Measurements from ENCODE around the gene MYO5C. TPM values are rescaled to one million over a fixed set of nuclear protein-coding genes. Genes with fewer than 3 reads are reported as not detected.
"Not testable (repeated sequence)": the region's sequence is repeated elsewhere in the genome, so short reads cannot be mapped to it uniquely, and the experiment has no call there.

The MYO5C gene
- total RNA-seq, 2 donors from 2014 or later, result 1.0 to 1.1 TPM

DNA sequence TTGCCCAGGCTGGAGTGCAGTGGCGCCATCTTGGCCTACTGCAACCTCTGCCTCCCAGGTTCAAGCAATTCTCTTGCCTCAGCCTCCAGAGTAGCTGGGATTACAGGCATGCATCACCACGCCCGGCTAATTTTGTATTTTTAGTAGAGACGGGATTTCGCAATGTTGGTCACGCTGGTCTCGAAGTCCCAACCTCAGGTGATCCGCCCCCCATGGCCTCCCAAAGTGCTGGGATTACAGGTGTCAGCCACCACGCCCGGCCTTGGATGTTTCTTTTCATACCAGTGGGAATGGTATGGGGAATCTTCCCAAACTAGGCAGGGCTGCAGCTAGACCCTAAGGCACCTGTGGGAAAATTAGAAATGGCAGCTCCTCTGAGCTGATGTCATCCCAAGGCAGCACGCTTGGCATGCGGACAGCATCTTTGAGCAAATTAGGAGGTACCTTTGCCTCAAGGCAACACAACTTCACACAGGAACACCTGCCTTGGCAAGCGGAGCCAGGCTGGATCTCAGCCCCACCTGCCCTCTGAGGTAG lies 56.5 kb downstream of the MYO5C start:
- not testable (repeated sequence) for H3K9me3 Mint-ChIP-seq; DNase-seq (ENCODE audit: low spot score in 2 of 2)

DNA sequence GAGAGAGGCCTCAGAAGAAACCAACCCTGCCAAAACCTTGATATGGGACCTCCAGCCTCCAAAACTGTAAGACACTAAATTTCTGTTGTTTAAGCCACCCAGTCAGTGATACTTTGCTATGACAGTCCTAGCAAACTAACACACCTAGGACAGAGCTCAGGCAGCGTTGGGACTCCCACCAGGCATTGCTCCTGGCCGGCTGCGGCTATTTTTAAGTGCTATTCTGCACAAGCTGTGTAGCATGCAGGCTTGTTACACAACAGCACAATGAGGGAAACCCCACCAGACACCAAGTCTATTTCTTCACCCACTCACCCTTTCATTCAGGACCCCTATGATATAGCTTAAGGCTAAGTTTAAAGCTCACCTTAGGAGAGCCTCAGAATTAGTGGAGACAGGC lies 57.5 kb downstream of the MYO5C start:
- H3K9me3 Mint-ChIP-seq, result no peaks in the 10 kb centered on the region
- ATAC-seq, result no peak
- DNase-seq (ENCODE audit: low spot score in 2 of 2), result no peak
- H3K27ac Mint-ChIP-seq, result no peak overlapping the region
- H3K36me3 Mint-ChIP-seq, result peaks cover 0 to 10% of the 10 kb centered on the region in 2 donors

More for the DNA sequence above, 56.5 kb downstream of the MYO5C start:
- H3K27ac Mint-ChIP-seq, H3K36me3 Mint-ChIP-seq, ATAC-seq: not testable (repeated sequence)

GRCh38 chr15:52236013-52236412 lies 59.6 kb downstream of the MYO5C start:
- DNase-seq (ENCODE audit: low spot score in 2 of 2) (no peak), ATAC-seq (peak in 1 of 2 donors; percentile 50)
- H3K36me3 Mint-ChIP-seq, result peaks cover 0 to 10% of the 10 kb centered on the region in 2 donors
- peak overlapping the region in 1 of 2 donors; percentile 46 for H3K27ac Mint-ChIP-seq
- no peaks in the 10 kb centered on the region for H3K9me3 Mint-ChIP-seq

DNA sequence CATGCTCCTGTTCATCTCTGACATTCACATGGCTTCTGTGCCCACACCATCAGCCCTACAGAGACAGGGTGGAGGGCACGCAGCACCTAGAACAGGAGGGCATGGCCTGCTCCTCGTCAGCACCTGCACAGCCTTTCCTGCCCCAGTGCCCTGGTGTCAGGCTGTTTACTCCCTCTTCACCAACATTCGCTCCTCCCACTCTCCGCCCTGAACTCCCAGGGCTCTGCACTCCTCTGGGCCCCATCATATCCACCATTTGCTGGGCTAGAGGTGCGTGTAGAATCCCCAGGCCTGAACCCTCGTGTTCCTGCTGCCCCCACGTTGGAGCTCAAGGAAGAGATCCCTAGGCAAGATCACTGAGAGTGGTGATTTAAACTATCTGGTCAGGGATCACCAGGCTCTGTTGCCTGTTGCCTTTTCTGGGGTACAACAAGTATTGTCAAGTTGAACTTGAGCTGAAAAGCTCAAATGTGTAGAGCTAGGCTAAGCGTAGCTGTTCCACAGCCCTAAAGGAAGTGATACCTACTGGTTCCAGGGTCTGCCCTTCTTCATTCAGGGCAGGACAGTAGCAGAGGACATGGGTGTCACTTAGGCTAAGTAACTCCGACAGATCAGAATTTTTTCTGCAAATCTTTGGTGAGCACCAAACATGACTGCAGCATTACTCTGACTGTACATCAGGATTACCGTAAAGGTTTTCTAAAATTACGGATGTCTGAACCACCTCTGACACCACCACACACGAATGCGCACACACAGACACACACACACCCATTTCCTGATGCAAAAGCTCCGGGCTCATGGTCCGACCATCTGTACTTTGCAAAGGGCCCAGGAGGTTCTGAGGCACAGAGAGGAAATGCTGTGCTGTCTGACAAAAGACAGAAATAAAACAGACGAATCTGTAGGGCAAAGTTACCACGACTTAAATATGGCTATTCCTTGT lies 60.7 kb downstream of the MYO5C start:
- Mint-ChIP-seq H3K27ac (peak overlapping the region; percentile 84 to 87), H3K36me3 (peaks cover 0 to 10% of the 10 kb centered on the region in 2 donors), H3K9me3 (no peaks in the 10 kb centered on the region)
- DNase-seq (ENCODE audit: low spot score in 2 of 2) (no peak), ATAC-seq (peak; percentile 61 to 62)

DNA sequence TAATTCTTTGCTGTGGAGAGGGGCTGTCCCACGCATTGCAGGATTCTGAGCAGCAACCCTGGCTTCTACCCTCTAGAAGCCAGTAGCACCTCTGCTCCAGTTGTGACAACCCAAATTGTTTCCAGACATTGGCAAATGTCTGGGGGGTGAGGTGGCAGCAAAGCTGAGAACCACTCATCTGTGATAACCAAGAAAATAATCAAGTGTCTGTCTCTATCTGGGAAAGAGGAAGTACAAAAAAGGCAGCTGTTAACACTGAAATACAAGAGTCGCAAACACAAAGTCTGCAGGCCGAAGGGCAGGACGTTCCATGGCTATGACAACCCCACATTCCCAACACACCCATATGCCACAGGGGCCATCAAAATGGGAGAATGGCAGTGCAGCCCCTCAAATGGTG lies 62.2 kb downstream of the MYO5C start:
- Mint-ChIP-seq H3K36me3 (peaks cover 0 to 10% of the 10 kb centered on the region in 2 donors), H3K27ac (peak overlapping the region in 1 of 2 donors; percentile 84), H3K9me3 (no peaks in the 10 kb centered on the region)
- ATAC-seq (no peak), DNase-seq (ENCODE audit: low spot score in 2 of 2) (no peak)

GRCh38 chr15:52232327-52232726 lies 63.3 kb downstream of the MYO5C start:
- ATAC-seq (peak in 1 of 2 donors; percentile 63), DNase-seq (ENCODE audit: low spot score in 2 of 2) (no peak)
- H3K9me3 Mint-ChIP-seq, result no peaks in the 10 kb centered on the region
- H3K27ac Mint-ChIP-seq, result no peak overlapping the region
- H3K36me3 Mint-ChIP-seq, result peaks cover 0 to 10% of the 10 kb centered on the region in 2 donors

DNA sequence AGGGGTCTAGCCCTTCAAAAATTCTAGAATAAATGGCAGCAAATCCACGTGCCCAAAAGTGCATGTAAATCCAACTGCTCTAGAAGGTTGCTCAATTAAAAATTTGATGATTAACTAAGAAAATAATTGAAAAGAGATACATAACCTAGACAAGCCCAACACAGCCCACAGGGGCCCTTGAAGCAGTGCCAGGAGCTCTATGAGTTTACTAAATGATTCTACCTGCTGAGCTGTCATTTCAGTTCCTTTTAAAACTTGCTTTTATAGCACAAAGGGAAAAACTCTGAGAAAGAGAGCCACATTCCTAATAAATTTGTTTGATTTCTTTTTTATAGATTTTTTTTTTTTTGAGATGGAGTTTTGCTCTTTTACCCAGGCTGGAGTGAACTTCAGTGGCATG lies 65.5 kb downstream of the MYO5C start:
- peaks cover 0 to 10% of the 10 kb centered on the region in 2 donors for H3K36me3 Mint-ChIP-seq
- DNase-seq (ENCODE audit: low spot score in 2 of 2) (no peak), ATAC-seq (no peak)
- no peak overlapping the region for H3K27ac Mint-ChIP-seq
- H3K9me3 Mint-ChIP-seq, result no peaks in the 10 kb centered on the region

DNA sequence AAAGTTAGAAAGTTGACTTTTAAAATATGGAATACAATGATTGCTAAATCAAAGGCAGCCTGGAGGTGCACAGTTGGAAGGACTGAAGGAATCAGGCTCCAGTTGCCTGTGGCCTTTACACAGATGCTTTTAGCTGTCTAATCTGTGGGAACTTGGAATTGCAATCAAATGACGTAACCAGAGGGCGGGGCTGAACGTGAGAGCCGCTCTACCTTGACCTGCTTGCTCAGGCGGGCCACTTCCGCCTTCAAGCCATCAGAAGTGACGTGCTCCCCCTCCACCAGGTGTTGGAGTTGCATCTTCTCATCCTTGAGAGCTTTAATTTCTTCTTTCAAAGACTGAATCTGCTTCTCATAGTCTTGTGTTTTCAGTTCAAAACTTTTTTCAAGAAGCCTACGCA lies 66.7 kb downstream of the MYO5C start:
- no peak overlapping the region for H3K27ac Mint-ChIP-seq
- ATAC-seq, result no peak
- H3K9me3 Mint-ChIP-seq, result no peaks in the 10 kb centered on the region

DNA sequence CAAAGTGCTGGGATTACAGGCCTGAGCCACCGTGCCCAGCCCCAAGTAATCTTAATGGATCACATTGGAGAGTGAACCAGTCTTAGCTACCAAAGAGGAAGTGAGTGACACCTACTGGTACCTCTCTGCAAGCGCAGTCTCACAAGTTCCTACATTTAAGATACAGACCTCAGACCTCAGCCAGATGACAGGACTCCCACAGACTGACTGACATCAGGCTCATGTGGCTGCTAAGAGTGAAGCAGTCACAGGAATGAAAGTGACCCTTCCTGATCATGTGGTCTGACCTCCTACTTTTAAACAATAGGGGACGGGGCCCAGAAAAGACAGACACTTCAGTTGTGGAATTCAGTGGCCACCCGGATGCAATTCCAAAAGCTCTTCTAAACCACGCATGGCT lies 68.1 kb downstream of the MYO5C start:
- no peaks in the 10 kb centered on the region for H3K9me3 Mint-ChIP-seq
- ATAC-seq (peak; percentile 81 to 96), DNase-seq (ENCODE audit: low spot score in 2 of 2) (peak; percentile 53 to 63)
- no peaks in the 10 kb centered on the region for H3K36me3 Mint-ChIP-seq
- H3K27ac Mint-ChIP-seq, result peak overlapping the region in 1 of 2 donors; percentile 60

More for the DNA sequence above, 66.7 kb downstream of the MYO5C start:
- H3K36me3 Mint-ChIP-seq, result peaks cover 0 to 7% of the 10 kb centered on the region in 2 donors
- DNase-seq (ENCODE audit: low spot score in 2 of 2), result no peak

DNA sequence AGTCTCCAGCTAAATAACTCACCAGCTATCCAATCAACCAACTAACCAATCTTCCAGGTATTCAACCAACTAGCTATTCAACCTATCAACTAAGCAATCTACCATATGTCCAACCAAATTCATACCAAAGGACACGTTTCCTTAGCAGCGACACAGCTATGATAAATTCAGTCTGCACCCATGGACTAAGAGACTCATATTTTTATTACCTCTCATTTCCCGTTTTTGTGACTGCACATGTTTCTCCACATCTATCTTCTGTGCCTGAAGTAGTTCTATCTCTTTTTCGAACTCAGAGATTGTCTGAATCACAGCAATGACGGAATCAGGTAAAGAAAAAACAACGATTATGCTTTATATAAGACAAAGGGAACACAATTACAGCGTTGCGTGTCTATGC lies 70.4 kb downstream of the MYO5C start:
- no peak overlapping the region for H3K27ac Mint-ChIP-seq
- no peaks in the 10 kb centered on the region for H3K36me3 Mint-ChIP-seq
- ATAC-seq (no peak), DNase-seq (ENCODE audit: low spot score in 2 of 2) (no peak)
- no peaks in the 10 kb centered on the region for H3K9me3 Mint-ChIP-seq

GRCh38 chr15:52224211-52224610 lies 71.4 kb downstream of the MYO5C start:
- Mint-ChIP-seq H3K9me3 (no peaks in the 10 kb centered on the region), H3K27ac (no peak overlapping the region), H3K36me3 (no peaks in the 10 kb centered on the region)
- ATAC-seq (peak in 1 of 2 donors; percentile 81), DNase-seq (ENCODE audit: low spot score in 2 of 2) (no peak)

DNA sequence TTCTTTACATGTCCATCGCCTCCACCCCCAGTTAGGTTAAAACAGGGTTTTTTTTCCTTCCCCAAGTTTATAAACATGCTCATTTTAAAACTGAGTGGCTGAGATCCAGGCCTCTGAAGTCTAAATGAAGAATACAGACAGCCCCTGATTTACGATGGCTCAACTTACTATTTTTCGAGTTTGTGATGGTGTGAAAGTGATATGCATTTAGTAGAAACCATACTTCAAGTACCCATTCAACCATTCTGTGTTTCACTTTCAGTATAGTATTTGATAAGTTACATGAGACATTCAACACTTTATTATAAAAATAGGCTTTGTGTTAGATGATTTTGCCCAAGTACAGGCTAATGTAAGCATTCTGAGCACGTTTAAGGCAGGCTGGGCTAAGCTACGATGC lies 73.9 kb downstream of the MYO5C start:
- DNase-seq (ENCODE audit: low spot score in 2 of 2) (no peak), ATAC-seq (peak; percentile 48 to 62)
- no peaks in the 10 kb centered on the region for H3K9me3 Mint-ChIP-seq
- H3K36me3 Mint-ChIP-seq, result no peaks in the 10 kb centered on the region
- H3K27ac Mint-ChIP-seq, result peak overlapping the region; percentile 77 to 80

DNA sequence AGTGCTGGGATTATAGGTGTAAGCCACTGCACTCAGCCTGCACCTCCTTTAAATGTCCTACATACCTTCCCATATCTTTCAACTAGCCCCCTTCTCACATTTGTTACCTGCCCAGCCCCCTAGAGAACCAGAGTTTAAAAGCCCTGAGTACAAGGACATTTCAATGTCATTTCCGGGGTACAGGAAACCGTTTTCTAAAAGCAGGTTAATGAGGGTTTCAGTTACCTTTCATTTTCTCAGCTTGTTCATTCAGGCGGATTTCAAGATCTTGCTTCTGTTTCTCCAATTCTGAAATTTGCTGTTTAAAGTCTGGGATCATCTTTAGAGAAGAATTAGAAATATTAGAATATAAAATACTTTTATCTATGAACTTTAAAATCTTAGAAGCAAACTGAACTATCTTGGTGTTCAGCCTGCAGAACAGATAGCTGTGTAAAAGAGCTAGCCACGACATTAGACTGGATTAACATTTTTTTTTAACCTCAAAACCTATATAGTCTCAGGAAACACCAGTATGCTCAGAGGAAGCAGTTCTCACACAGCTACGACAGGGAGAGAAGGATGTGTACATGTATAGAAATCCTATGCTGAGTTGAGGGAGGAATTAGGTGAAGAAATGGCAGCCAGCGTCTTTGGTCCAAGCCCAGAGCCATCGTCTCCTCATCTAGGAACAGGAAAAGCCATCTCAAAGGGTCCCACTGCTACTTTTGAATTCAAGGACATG lies 74.5 kb downstream of the MYO5C start:
- Mint-ChIP-seq H3K27ac (peak overlapping the region; percentile 77 to 80), H3K36me3 (no peaks in the 10 kb centered on the region)
- peak; percentile 7 to 43 for ATAC-seq

GRCh38 chr15:52220251-52220650 lies 75.4 kb downstream of the MYO5C start:
- DNase-seq (ENCODE audit: low spot score in 2 of 2) (no peak), ATAC-seq (no peak)
- Mint-ChIP-seq H3K27ac (no peak overlapping the region), H3K36me3 (no peaks in the 10 kb centered on the region), H3K9me3 (no peaks in the 10 kb centered on the region)

More for the DNA sequence above, 74.5 kb downstream of the MYO5C start:
- no peak for DNase-seq (ENCODE audit: low spot score in 2 of 2)
- no peaks in the 10 kb centered on the region for H3K9me3 Mint-ChIP-seq

DNA sequence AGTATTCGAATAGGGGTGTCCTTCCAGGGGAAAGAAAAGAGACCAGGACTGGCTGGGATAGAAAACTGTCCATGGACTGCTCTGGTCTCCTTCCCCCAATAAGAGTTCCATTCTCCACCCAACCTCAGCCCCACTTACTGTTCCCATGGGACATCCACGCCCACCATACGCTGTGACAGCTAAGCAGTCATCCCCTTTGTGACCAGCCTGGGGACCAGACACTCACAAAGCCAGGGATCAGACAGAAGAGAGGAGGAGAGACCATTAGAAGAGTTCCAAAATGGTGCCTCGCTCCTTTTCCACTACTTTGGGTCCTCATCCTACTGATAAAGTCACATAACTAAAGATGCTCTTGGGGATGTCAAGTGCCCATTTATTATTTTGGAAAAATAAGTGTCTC lies 76.8 kb downstream of the MYO5C start:
- DNase-seq (ENCODE audit: low spot score in 2 of 2) (no peak), ATAC-seq (no peak)
- no peak overlapping the region for H3K27ac Mint-ChIP-seq
- H3K9me3 Mint-ChIP-seq, result no peaks in the 10 kb centered on the region
- no peaks in the 10 kb centered on the region for H3K36me3 Mint-ChIP-seq

DNA sequence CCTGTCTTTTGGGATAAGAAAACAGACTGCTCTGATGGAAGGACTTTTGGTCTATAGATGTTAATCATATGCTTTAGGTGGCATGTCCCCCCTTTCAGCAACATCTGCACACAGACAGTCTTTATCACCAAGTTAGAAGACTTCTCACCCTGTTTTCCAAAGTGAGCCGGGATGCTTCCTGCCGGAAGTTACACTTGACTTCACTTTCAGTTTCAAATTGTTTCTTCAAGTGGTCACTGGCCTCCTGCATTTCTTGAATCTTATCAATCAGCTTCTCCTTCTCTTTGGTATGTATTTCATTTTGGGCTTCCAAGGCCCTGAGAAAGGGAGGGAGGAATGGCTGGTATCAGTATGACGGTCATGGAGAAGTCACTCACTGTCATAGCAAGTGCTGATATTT lies 77.2 kb downstream of the MYO5C start:
- Mint-ChIP-seq H3K27ac (no peak overlapping the region), H3K36me3 (no peaks in the 10 kb centered on the region), H3K9me3 (no peaks in the 10 kb centered on the region)
- no peak for DNase-seq (ENCODE audit: low spot score in 2 of 2)
- no peak for ATAC-seq

DNA sequence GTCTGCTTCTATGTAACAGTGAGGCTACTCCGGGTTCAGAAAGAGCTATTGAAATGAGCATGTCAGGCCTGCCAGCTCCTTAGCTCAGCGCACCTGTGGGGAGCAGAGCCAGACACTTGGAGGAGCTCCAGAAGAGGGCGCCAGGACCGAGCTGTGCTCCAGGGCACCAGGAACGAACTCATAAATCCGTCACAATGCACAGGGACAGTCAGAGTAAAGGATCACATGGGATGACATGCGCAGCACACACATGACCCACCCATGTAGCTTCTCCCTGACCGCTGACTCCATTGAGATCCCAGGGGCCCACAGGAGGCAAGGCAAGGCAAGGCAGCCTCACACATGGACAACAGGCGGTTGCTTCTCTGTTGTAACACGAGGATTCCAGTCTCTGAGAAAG lies 78.4 kb downstream of the MYO5C start:
- no peak for DNase-seq (ENCODE audit: low spot score in 2 of 2)
- ATAC-seq, result peak; percentile 39 to 63
- peak overlapping the region in 1 of 2 donors; percentile 24 for H3K27ac Mint-ChIP-seq
- H3K9me3 Mint-ChIP-seq, result no peaks in the 10 kb centered on the region
- H3K36me3 Mint-ChIP-seq, result no peaks in the 10 kb centered on the region
